NCI-H510A treated with DMSO at 0.1 percent for 48 hours (cell line): ENCODE results near the gene IL36RN.

Source experiments
- DNase-seq: peaks from one replicate; lab custom pipeline; 2025; lab: John Stamatoyannopoulos, UW

Gene IL36RN

GRCh38 chr2:113102133-113102532, 43.1 kb downstream of the IL36RN start:
- no peak for DNase-seq

GRCh38 chr2:113103277-113103676, 44.3 kb downstream of the IL36RN start:
- DNase-seq: no peak

DNA sequence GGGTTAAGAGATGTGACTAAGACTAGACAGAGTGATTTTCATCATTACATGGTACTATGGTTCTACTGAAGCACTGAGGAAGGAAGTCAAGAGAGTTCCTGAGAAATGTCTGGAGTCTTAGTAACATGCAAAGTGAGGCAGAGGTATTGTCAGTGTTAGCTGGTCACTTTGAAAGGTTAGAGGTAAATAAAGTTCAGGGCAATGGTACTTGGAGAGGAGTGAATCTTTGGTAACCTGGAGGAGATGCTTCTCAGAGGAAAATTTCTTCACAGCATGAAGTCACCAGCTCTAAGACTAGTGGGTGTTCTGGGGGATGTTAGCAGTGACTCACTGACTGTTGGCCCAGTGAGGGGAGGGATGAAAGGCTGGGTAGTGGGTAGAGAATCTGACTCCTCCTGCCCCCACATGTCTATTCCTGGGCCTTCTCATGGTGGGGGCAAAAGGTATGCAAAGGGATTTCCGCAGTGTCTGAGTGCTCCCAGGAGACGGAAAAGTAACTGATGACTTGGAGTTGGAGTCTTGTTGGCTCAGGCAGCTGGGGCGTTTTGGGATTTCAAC, 45.1 kb downstream of the IL36RN start:
- no peak for DNase-seq

GRCh38 chr2:113105047-113105785, 46.2 kb downstream of the IL36RN start:
- DNase-seq: no peak

GRCh38 chr2:113111121-113111520, 52.1 kb downstream of the IL36RN start:
- DNase-seq: no peak

DNA sequence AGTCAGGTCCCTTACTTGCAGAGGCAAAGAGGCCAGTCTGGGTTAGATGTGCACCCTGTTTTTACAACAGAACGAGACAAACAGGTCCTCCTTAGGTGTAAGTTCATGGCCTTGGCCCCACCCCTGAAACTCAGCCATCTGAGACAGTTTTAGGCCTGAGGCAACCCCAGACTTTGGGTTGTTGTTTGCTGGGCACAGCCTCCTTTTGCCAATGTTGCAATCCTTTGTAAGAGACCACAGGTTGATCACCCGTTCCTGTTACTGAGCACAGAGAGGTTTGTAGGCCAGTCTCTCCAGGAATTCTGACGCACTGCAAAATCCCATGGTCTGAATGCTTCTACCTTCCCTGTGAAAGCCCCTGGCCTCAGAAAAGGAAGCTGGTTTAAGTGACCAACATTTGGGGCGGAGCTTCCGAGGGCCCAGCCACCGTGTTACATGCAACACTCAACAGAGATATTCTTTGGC, 52.9 kb downstream of the IL36RN start:
- no peak for DNase-seq

- no peak for DNase-seq
These were observed 53.4 kb downstream of the IL36RN start for GRCh38 chr2:113112441-113112840.

GRCh38 chr2:113112871-113113270, 53.9 kb downstream of the IL36RN start:
- no peak for DNase-seq

- no peak for DNase-seq
These were observed 54.8 kb downstream of the IL36RN start for GRCh38 chr2:113113807-113114206.
